Caco-2 (cell line): ENCODE results near the gene TMEM43. TPM values are rescaled to one million over a fixed set of nuclear protein-coding genes. Genes with fewer than 3 reads are reported as not detected.

Experiments used
- BruUV-seq: library from RNA; stranded (reverse); fragments of 400-500 nt; replicated peaks from 2 replicates; lab custom pipeline; 2021; lab: Mats Ljungman, UMichigan
- CTCF ChIA-PET: fragments of 300-600 bp; sonication (Branson Sonifier 250); formaldehyde crosslinking; loops from one replicate; lab custom pipeline; 2022; ENCODE audit warnings: antibody characterized with exemption; lab: Charles Lee
- POLR2A ChIA-PET: fragments of 300-600 bp; sonication (Branson Sonifier 250); formaldehyde crosslinking; loops from one replicate; lab custom pipeline; 2022; ENCODE audit warnings: antibody characterized with exemption; lab: Charles Lee
- DNase-seq, 2 experiments: peaks; one replicate each; pipeline versions ENCODE4 v3.0.0 to v3.0.0-alpha.2; 2020 to 2022
- H3K27me3 ChIP-seq: replicated peaks from 2 replicates; pipeline ENCODE4 v1.6.0; 2011; ENCODE audit warnings: low read length; ENCODE audit not compliant: control insufficient read depth, insufficient read depth
- H3K36me3 ChIP-seq: 2 replicates; pipeline ENCODE4 v1.5.1; 2011; ENCODE audit warnings: low read length; ENCODE audit not compliant: control insufficient read depth, insufficient read depth
- H3K4me1 ChIP-seq: fragments of 250-450 bp; sonication (Bioruptor Pico); 2 replicates; pipeline ENCODE4 v1.5.1; 2020; ENCODE audit warnings: mild to moderate bottlenecking
- H3K4me3 ChIP-seq: 2 replicates; pipeline ENCODE4 v1.5.1; 2011; ENCODE audit warnings: low read depth, mild to moderate bottlenecking, control low read depth, low read length
- H3K9me3 ChIP-seq: fragments of 250-450 bp; sonication (Bioruptor Pico); 2 replicates; pipeline ENCODE4 v1.5.1; 2020; ENCODE audit warnings: mild to moderate bottlenecking, moderate library complexity
- H3K27ac Mint-ChIP-seq: one replicate; pipeline ENCODE4 v1.8.0; 2022; ENCODE audit warnings: mixed read lengths; ENCODE audit not compliant: unreplicated experiment
- H3K27me3 Mint-ChIP-seq: one replicate; pipeline ENCODE4 v1.8.0; 2022; ENCODE audit warnings: mixed read lengths; ENCODE audit not compliant: insufficient read depth, unreplicated experiment
- H3K36me3 Mint-ChIP-seq: one replicate; pipeline ENCODE4 v1.8.0; 2022; ENCODE audit warnings: mild to moderate bottlenecking, mixed read lengths; ENCODE audit not compliant: insufficient read depth, unreplicated experiment
- H3K4me1 Mint-ChIP-seq: one replicate; pipeline ENCODE4 v1.8.0; 2022; ENCODE audit warnings: low read depth, mixed read lengths; ENCODE audit not compliant: unreplicated experiment
- H3K4me3 Mint-ChIP-seq: one replicate; pipeline ENCODE4 v1.8.0; 2022; ENCODE audit warnings: mild to moderate bottlenecking, moderate library complexity, mixed read lengths; ENCODE audit not compliant: unreplicated experiment
- H3K9me3 Mint-ChIP-seq: one replicate; pipeline ENCODE4 v1.8.0; 2022; ENCODE audit warnings: mixed read lengths; ENCODE audit not compliant: unreplicated experiment
- CTCF ChIP-seq, 2 experiments: fragments of 200-600 bp in 1 of 2; IDR thresholded peaks; 1 replicate in 1 of 2; 2 replicates in 1 of 2; pipeline versions ENCODE4 v1.5.1 to v1.8.0; 2011 to 2022; ENCODE audit warnings: antibody characterized with exemption in 1 of 2, control low read depth in 1 of 2, inconsistent platforms in 1 of 2, low read depth in 1 of 2, low read length in 1 of 2, mild to moderate bottlenecking in 1 of 2, moderate library complexity in 1 of 2; ENCODE audit not compliant: insufficient read depth in 1 of 2, severe bottlenecking in 1 of 2, unreplicated experiment in 1 of 2
- intact Hi-C: fragments of 100-400 bp; cut with micrococcal nuclease; formaldehyde crosslinking; loops from one replicate; pipeline ENCODE4 v1.10.0; 2022; ENCODE audit not compliant: unreplicated experiment
- total RNA-seq: library from RNA; stranded (reverse); gene quantifications from 2 replicates; pipeline ENCODE4 v1.2.3, GENCODE V29; 2022

The TMEM43 gene
- total RNA-seq, 1 experiment from 2014 or later = 35.2 TPM

GRCh38 chr3:14156843-14157561, 32.1 kb downstream of the TMEM43 start:
- Mint-ChIP-seq H3K27ac (no peak overlapping the region), H3K4me1 (no peaks in the 10 kb centered on the region), H3K9me3 (peaks cover 6% of the 10 kb centered on the region), H3K36me3 (peaks cover 69% of the 10 kb centered on the region), H3K27me3 (no peaks in the 10 kb centered on the region), H3K4me3 (no peak overlapping the region)
- Histone ChIP-seq H3K4me3 (no peak overlapping the region), H3K4me1 (no peaks in the 10 kb centered on the region), H3K9me3 (peaks cover 10% of the 10 kb centered on the region), H3K36me3 (peaks cover 3% of the 10 kb centered on the region), H3K27me3 (no peaks in the 10 kb centered on the region)
- CTCF ChIA-PET = no interaction called here
- no peak for TF ChIP-seq CTCF (IDR thresholded peaks at IDR 0.05; ENCODE audit: insufficient read depth in 1 of 2, low read depth in 1 of 2, low read length in 1 of 2, severe bottlenecking in 1 of 2, unreplicated experiment in 1 of 2)
- intact Hi-C loops = no loop called here
- POLR2A ChIA-PET = no interaction called here
- DNase-seq = no peak
- no TSS peak for BruUV-seq

GRCh38 chr3:14157951-14158350, 33.1 kb downstream of the TMEM43 start:
- CTCF ChIA-PET = no interaction called here
- H3K27me3 ChIP-seq = no peaks in the 10 kb centered on the region
- peaks cover 69% of the 10 kb centered on the region for H3K36me3 Mint-ChIP-seq
- POLR2A ChIA-PET = no interaction called here
- H3K4me1 Mint-ChIP-seq = no peaks in the 10 kb centered on the region
- no peaks in the 10 kb centered on the region for H3K4me1 ChIP-seq
- no peaks in the 10 kb centered on the region for H3K27me3 Mint-ChIP-seq
- intact Hi-C loops = no loop called here
- no peak for DNase-seq
- peaks cover 3% of the 10 kb centered on the region for H3K36me3 ChIP-seq
- no peak for TF ChIP-seq CTCF (IDR thresholded peaks at IDR 0.05; ENCODE audit: insufficient read depth in 1 of 2, low read depth in 1 of 2, low read length in 1 of 2, severe bottlenecking in 1 of 2, unreplicated experiment in 1 of 2)
- peaks cover 15% of the 10 kb centered on the region for H3K9me3 Mint-ChIP-seq
- no peak overlapping the region for H3K27ac Mint-ChIP-seq
- no peak overlapping the region for H3K4me3 Mint-ChIP-seq
- no peak overlapping the region for H3K4me3 ChIP-seq
- BruUV-seq = no TSS peak
- H3K9me3 ChIP-seq = peaks cover 10% of the 10 kb centered on the region

GRCh38 chr3:14158370-14158769, 33.5 kb downstream of the TMEM43 start:
- H3K27me3 ChIP-seq = no peaks in the 10 kb centered on the region
- peaks cover 19% of the 10 kb centered on the region for H3K9me3 Mint-ChIP-seq
- H3K36me3 ChIP-seq = peaks cover 3% of the 10 kb centered on the region
- peaks cover 10% of the 10 kb centered on the region for H3K9me3 ChIP-seq
- POLR2A ChIA-PET = no interaction called here
- intact Hi-C loops = no loop called here
- CTCF ChIA-PET = no interaction called here
- DNase-seq = no peak
- no peak for TF ChIP-seq CTCF (IDR thresholded peaks at IDR 0.05; ENCODE audit: insufficient read depth in 1 of 2, low read depth in 1 of 2, low read length in 1 of 2, severe bottlenecking in 1 of 2, unreplicated experiment in 1 of 2)
- no peak overlapping the region for H3K4me3 Mint-ChIP-seq
- H3K36me3 Mint-ChIP-seq = peaks cover 71% of the 10 kb centered on the region
- TSS peak; percentile 25 for BruUV-seq
- H3K4me1 ChIP-seq = no peaks in the 10 kb centered on the region
- H3K27me3 Mint-ChIP-seq = no peaks in the 10 kb centered on the region
- H3K27ac Mint-ChIP-seq = no peak overlapping the region
- no peaks in the 10 kb centered on the region for H3K4me1 Mint-ChIP-seq
- H3K4me3 ChIP-seq = no peak overlapping the region
